ENCODE results near the gene SECISBP2L.
"Not testable (repeated sequence)": the region's sequence is repeated elsewhere in the genome, so short reads cannot be mapped to it uniquely, and the experiment has no call there.

Gene SECISBP2L

DNA sequence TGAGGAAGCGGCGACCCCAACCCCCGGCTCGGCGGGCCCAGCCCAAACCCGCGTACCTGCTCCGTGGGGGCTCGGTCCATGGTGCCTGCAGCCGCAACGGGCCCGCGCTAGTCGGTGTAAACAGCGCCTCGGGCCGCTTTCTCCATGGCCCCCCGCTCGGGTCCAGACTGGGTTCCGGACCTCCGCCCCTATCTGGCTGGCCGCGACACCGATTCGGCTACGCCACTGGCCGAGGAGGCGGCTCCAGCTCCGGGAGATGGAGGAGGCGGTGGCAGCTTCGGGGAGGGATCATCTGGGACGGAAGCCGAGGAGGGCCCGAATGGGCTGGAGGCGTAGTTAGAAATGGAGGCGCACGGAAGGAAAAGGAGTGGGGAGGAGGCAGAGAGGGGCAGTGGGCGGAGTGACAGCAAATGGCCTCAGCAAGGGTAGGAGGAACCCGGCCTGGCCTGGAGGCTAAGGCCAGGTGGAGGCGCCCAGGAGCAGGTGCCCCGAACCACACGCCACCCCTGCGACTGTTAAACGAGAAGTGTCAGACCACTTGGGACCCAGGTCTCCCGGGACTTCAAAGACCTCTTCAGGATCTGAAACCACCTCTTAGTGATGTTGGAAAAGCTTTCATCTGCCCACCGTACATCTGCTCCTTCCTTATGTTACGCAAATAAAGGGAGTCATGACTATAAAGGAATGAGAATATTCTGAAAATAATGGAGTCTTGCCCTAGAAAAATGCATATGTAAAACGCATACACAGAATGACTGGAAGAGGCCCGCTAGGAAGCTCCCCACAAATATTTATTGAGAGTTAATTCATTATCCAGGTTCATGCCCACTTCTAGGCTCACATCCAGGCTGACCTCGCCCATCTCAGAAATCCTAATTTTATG lies at the start of gene SECISBP2L:
SECISBP2L (minus strand) TSS at position 227 of the 883 bp plus-strand sequence; CDS start at position 80, 147 bp downstream.
- DNase-seq, result peak in 1 of 2 experiments; percentile 76

GRCh38 chr15:49094923-49095322 lies 48.7 kb upstream of the SECISBP2L start:
- no peak for DNase-seq

DNA sequence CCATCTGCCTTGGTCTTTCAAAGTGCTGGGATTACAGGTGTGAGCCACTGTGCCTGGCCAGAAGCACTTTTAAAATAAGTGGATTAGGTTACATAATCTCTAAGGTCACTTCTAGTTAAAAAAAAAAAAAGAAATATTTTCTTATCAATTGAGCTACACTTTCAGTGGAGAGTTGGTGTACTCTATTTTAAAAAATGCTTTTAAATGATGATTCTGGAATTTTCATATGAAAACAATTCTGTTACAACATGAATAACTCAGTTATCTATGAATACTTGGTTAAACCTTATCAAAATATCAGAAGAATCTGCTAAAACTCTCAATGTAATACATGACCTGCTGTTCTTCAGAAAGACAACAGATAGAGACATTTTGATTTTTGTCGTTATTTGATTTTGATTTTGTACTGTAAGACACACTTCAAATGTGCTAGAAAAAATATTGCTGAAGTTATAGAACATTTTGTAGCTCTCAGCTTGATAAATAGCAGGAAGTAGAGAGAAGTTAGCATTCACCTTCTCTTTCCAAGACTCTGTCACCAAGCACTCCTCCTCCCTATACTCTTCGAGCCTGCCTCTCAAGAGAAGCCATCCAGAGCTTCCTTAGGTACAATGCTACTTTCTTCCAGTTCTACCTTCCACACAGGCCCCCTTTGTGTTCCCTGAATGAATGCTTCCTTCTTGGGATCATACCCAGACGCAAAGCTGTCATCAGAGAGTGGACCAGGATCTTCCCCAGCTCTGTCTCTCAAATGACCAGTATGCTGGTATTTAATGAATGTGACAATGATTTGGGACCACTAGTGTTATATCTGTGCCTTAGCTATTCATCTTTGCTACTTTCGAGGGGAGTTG lies 47.2 kb upstream of the SECISBP2L start:
- no peak for DNase-seq

DNA sequence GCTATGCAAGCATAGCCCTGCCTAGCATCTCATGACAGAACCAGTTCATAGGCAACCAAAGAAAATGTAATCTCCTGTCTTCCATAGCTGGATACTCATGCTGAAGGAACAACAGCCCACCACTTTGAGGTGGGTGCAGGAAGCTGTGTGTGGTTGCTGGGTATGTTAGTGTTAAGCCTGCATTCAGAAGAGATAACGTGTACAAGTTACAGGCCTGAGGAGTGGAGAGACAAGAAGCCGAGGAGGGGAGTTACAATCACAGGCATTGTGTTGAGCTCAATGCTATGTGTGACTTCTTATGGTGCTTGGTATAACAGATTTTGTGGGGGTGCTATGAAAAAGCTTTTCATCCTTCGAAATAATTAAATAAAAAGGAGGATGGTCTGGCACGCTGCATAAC lies 42.8 kb upstream of the SECISBP2L start:
- DNase-seq, result no peak

GRCh38 chr15:49085696-49086459 lies 39.6 kb upstream of the SECISBP2L start:
- no peak for DNase-seq

- no peak for DNase-seq
Observed at GRCh38 chr15:49084285-49084570, 38.0 kb upstream of the SECISBP2L start.

- no peak for DNase-seq
Observed at GRCh38 chr15:49083401-49084284, 37.4 kb upstream of the SECISBP2L start.

- no peak for DNase-seq
Observed at GRCh38 chr15:49082960-49083359, 36.7 kb upstream of the SECISBP2L start.

GRCh38 chr15:49079340-49080039 lies 33.2 kb upstream of the SECISBP2L start:
- no peak for DNase-seq

- no peak for DNase-seq
Observed at GRCh38 chr15:49075881-49076280, 29.6 kb upstream of the SECISBP2L start.

DNA sequence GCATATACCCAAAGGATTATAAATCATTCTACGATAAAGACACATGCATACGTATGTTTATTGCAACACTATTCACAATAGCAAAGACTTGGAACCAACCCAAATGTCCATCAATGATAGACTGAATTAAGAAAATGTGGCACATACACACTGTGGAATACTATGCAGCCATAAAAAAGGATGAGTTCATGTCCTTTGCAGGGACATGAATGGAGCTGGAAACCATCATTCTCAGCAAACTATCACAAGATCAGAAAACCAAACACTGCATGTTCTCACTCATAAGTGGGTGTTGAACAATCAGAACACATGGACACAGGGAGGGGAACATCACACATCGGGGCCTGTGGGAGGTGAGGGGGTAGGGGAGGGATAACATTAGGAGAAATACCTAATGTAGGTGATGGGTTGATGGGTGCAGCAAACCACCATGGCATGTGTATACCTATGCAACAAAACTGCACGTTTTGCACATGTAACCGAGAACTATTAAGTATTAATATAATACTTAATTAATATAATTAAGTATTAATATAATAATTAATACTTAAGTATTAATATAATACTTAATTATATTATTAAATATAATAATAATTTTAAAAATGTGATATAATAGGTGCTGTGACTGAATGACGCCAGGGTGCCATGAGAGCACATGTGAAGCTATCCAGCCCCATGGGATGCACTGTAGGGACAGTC lies 28.5 kb upstream of the SECISBP2L start:
- DNase-seq, result not testable (repeated sequence)

DNA sequence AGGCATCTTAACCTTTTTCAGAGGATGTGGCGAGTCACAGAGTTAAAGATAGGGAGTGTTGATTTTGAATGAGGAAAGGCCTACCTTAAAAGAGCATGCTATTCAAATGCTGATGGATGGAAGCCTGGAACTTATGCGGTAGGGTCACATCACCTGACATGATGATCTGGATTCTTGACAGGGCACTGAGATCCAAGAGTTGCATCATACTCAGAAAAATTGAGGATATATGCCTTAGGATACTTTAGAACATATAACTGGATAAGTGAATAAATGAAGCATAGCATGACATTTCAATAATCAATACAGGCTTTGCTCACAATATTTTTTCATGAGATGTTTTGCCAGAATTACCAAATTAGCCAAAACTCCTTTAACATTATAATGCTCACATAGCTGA lies 20.1 kb upstream of the SECISBP2L start:
- DNase-seq, result no peak

DNA sequence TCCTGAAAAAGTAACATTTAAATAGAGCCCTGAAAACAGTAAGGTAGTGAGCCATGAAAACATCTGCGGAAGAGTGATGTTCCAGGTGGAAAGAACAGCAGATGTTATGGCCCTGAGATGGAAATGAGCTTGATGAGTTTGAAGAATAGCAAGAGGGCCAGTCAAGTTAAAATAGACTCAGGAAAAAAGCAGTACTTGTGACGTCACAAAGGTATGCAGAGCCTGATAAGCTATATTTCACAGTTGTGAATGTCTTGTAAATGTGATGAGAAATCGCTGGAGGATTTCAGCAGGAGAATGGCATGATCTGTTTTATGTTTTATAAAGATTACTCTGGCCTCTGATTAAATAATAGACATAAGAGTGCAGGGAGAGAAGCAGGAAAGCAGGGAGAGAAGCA lies 18.6 kb upstream of the SECISBP2L start:
- DNase-seq, result no peak

GRCh38 chr15:49064281-49064653 lies 18.0 kb upstream of the SECISBP2L start:
- DNase-seq, result no peak

GRCh38 chr15:49063402-49064280 lies 17.4 kb upstream of the SECISBP2L start:
- no peak for DNase-seq

DNA sequence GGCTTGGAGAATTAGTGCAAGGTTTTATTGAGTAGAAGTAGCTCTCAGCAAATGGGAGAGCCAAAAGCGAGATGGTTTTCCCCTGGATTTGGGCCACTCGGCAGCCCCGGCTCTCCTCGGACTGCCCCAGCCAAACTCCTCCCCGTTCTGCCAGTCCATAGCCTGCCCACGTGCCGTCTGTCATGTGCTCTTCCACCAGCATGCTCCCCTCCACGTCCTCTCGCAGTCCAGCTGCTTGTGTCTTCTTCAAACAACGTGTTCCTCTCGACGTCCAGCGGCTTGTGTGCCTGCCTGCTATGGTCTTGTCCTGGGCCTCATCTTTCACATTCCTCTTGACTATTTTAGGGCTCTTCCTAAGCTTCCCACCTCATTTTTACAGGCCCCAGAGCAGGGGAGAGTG lies 16.7 kb upstream of the SECISBP2L start:
- DNase-seq, result no peak

DNA sequence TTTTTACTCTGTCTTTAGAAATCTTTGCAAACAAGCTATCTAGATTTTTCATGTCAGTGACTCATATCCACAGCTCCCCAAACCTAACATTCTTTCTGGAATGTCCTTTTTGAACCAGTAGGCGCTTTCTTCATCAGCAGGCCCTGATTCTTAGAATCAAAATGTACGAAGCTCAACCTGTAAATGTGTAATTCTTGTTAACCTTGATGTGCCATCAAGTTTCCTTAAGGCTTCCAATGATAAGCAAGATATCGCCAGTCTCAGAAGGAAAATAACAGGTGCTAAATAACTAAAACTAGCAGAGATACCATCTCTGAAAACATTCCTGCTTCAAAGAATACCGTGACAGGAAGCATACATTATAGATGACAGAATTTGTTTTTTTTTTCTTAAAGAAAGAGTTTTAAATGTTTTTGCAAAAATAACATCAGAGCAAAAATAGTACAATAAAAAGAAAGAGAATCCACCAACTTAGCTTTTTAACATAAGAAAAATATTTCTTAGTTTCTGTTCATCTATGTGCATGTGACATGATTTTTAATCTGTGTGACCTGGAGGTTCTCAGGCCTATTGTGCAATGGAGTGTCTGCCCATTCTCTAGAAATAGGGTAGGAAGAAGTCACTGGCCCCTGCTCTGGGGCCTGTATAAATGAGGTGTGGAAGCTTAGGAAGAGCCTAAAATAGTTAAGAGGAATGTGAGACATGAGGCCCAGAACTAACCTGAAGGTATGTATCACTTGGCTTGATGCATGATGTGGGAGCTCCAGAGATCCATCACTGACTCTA lies 14.7 kb upstream of the SECISBP2L start:
- no peak for DNase-seq

GRCh38 chr15:49059491-49059890 lies 13.2 kb upstream of the SECISBP2L start:
- DNase-seq, result no peak

- DNase-seq, result no peak
Observed at GRCh38 chr15:49058559-49058958, 12.3 kb upstream of the SECISBP2L start.
